Lower leg skin (tissue), 3 donors: ENCODE measurements around the gene SMARCA2.

Source experiments
- CTCF ChIP-seq, 3 donors: fragments of 450-650 bp; IDR thresholded peaks; one replicate each; pipeline ENCODE4 v1.5.1; 2016; ENCODE audit warnings: antibody characterized with exemption in 3 of 3, mild to moderate bottlenecking in 3 of 3, moderate library complexity in 2 of 3
- POLR2A ChIP-seq, 2 donors: fragments of 450-650 bp; IDR thresholded peaks; one replicate each; pipeline ENCODE4 v1.6.1; 2016 to 2017; ENCODE audit warnings: antibody characterized with exemption in 2 of 2, mild to moderate bottlenecking in 1 of 2, moderate library complexity in 1 of 2

- TF ChIP-seq CTCF (IDR thresholded peaks at IDR 0.05): no peak
- no peak for TF ChIP-seq POLR2A (IDR thresholded peaks at IDR 0.05)
Observed at GRCh38 chr9:2023042-2023441, 7.9 kb downstream of the SMARCA2 start.
